ENCODE measurements around the gene SOX11. TPM values are rescaled to one million over a fixed set of nuclear protein-coding genes. Genes with fewer than 3 reads are reported as not detected.
"Not testable (repeated sequence)": the region's sequence is repeated elsewhere in the genome, so short reads cannot be mapped to it uniquely, and the experiment has no call there.

Gene SOX11
- total RNA-seq, 1 experiment from 2014 or later = not detected

GRCh38 chr2:5661362-5661761 is 30.8 kb upstream of the SOX11 start:
- H3K27me3 Mint-ChIP-seq (ENCODE audit: unreplicated experiment) = no peaks in the 10 kb centered on the region
- intact Hi-C loops (cut with micrococcal nuclease; ENCODE audit: unreplicated experiment) = no loop called here
- no peak overlapping the region for H3K4me3 Mint-ChIP-seq (ENCODE audit: low read depth, unreplicated experiment)
- H3K9me3 Mint-ChIP-seq (ENCODE audit: low read depth, unreplicated experiment) = peaks cover 3% of the 10 kb centered on the region
- no peak overlapping the region for H3K27ac Mint-ChIP-seq (ENCODE audit: unreplicated experiment)
- no peaks in the 10 kb centered on the region for H3K36me3 Mint-ChIP-seq (ENCODE audit: insufficient read depth, unreplicated experiment)
- TF ChIP-seq CTCF (IDR thresholded peaks at IDR 0.05; ENCODE audit: unreplicated experiment) = no peak
- no peak for DNase-seq
- CTCF ChIA-PET = no interaction called here
- H3K4me1 Mint-ChIP-seq (ENCODE audit: low read depth, unreplicated experiment) = no peaks in the 10 kb centered on the region
- no TSS peak for BruUV-seq (replicated peaks)

- intact Hi-C loops (cut with micrococcal nuclease; ENCODE audit: unreplicated experiment) = no loop called here
- H3K27ac Mint-ChIP-seq (ENCODE audit: unreplicated experiment) = no peak overlapping the region
- no peak for TF ChIP-seq CTCF (IDR thresholded peaks at IDR 0.05; ENCODE audit: unreplicated experiment)
- no peaks in the 10 kb centered on the region for H3K36me3 Mint-ChIP-seq (ENCODE audit: insufficient read depth, unreplicated experiment)
- no TSS peak for BruUV-seq (replicated peaks)
- H3K27me3 Mint-ChIP-seq (ENCODE audit: unreplicated experiment) = no peaks in the 10 kb centered on the region
- DNase-seq = no peak
- CTCF ChIA-PET = no interaction called here
- H3K4me1 Mint-ChIP-seq (ENCODE audit: low read depth, unreplicated experiment) = no peaks in the 10 kb centered on the region
- H3K4me3 Mint-ChIP-seq (ENCODE audit: low read depth, unreplicated experiment) = no peak overlapping the region
- H3K9me3 Mint-ChIP-seq (ENCODE audit: low read depth, unreplicated experiment) = peaks cover 10% of the 10 kb centered on the region
Measured at GRCh38 chr2:5664278-5664681, 27.9 kb upstream of the SOX11 start.

GRCh38 chr2:5665066-5665465 is 27.1 kb upstream of the SOX11 start:
- no peaks in the 10 kb centered on the region for H3K4me1 Mint-ChIP-seq (ENCODE audit: low read depth, unreplicated experiment)
- intact Hi-C loops (cut with micrococcal nuclease; ENCODE audit: unreplicated experiment) = no loop called here
- no peak overlapping the region for H3K27ac Mint-ChIP-seq (ENCODE audit: unreplicated experiment)
- no peak for DNase-seq
- no peak overlapping the region for H3K4me3 Mint-ChIP-seq (ENCODE audit: low read depth, unreplicated experiment)
- no peaks in the 10 kb centered on the region for H3K36me3 Mint-ChIP-seq (ENCODE audit: insufficient read depth, unreplicated experiment)
- no peaks in the 10 kb centered on the region for H3K27me3 Mint-ChIP-seq (ENCODE audit: unreplicated experiment)
- CTCF ChIA-PET = no interaction called here
- H3K9me3 Mint-ChIP-seq (ENCODE audit: low read depth, unreplicated experiment) = peaks cover 10% of the 10 kb centered on the region
- no TSS peak for BruUV-seq (replicated peaks)
- TF ChIP-seq CTCF (IDR thresholded peaks at IDR 0.05; ENCODE audit: unreplicated experiment) = no peak

- H3K4me1 Mint-ChIP-seq (ENCODE audit: low read depth, unreplicated experiment) = no peaks in the 10 kb centered on the region
- no peak overlapping the region for H3K4me3 Mint-ChIP-seq (ENCODE audit: low read depth, unreplicated experiment)
- no peak overlapping the region for H3K27ac Mint-ChIP-seq (ENCODE audit: unreplicated experiment)
- no peak for DNase-seq
- no peaks in the 10 kb centered on the region for H3K36me3 Mint-ChIP-seq (ENCODE audit: insufficient read depth, unreplicated experiment)
- no peak for TF ChIP-seq CTCF (IDR thresholded peaks at IDR 0.05; ENCODE audit: unreplicated experiment)
- no TSS peak for BruUV-seq (replicated peaks)
- H3K9me3 Mint-ChIP-seq (ENCODE audit: low read depth, unreplicated experiment) = peaks cover 10% of the 10 kb centered on the region
- intact Hi-C loops (cut with micrococcal nuclease; ENCODE audit: unreplicated experiment) = no loop called here
- CTCF ChIA-PET = no interaction called here
- no peaks in the 10 kb centered on the region for H3K27me3 Mint-ChIP-seq (ENCODE audit: unreplicated experiment)
Measured at GRCh38 chr2:5666798-5667197, 25.4 kb upstream of the SOX11 start.

GRCh38 chr2:5667655-5668054 is 24.5 kb upstream of the SOX11 start:
- H3K4me1 Mint-ChIP-seq (ENCODE audit: low read depth, unreplicated experiment); H3K4me3 Mint-ChIP-seq (ENCODE audit: low read depth, unreplicated experiment); H3K9me3 Mint-ChIP-seq (ENCODE audit: low read depth, unreplicated experiment); H3K27ac Mint-ChIP-seq (ENCODE audit: unreplicated experiment); BruUV-seq (replicated peaks); H3K36me3 Mint-ChIP-seq (ENCODE audit: insufficient read depth, unreplicated experiment); intact Hi-C loops (cut with micrococcal nuclease; ENCODE audit: unreplicated experiment); CTCF ChIA-PET; H3K27me3 Mint-ChIP-seq (ENCODE audit: unreplicated experiment); DNase-seq: not testable (repeated sequence)
